Activated naive CD4-positive, alpha-beta T cell treated with anti-CD3 and anti-CD28 coated beads, Interleukin-2, amount 10 ng/mL, durations not matched to agents 7 days and 5 days (primary cell): ENCODE results near the gene TBC1D2.
A peak's percentile ranks its signal among the peaks of the same experiment; 100 is the strongest.

Experiments used
- CTCF ChIA-PET: fragments of 350-600 bp; sonication (Branson Sonifier 250); formaldehyde crosslinking; loops from one replicate; lab custom pipeline; 2021; ENCODE audit warnings: antibody characterized with exemption; lab: Charles Lee
- DNase-seq: peaks from one replicate; pipeline ENCODE4 v3.0.0-alpha.2; 2020
- H3K27ac Mint-ChIP-seq: one replicate; pipeline ENCODE4 v1.8.0; 2021; ENCODE audit warnings: mild to moderate bottlenecking, moderate library complexity, mixed read lengths
- H3K27me3 Mint-ChIP-seq: one replicate; pipeline ENCODE4 v1.8.0; 2021; ENCODE audit warnings: mild to moderate bottlenecking, mixed read lengths
- H3K36me3 Mint-ChIP-seq: one replicate; pipeline ENCODE4 v1.8.0; 2021; ENCODE audit warnings: mixed read lengths
- H3K4me1 Mint-ChIP-seq: one replicate; pipeline ENCODE4 v1.8.0; 2021; ENCODE audit warnings: mixed read lengths
- H3K4me3 Mint-ChIP-seq: one replicate; pipeline ENCODE4 v1.8.0; 2021; ENCODE audit warnings: mild to moderate bottlenecking, moderate library complexity, mixed read lengths
- H3K9me3 Mint-ChIP-seq: one replicate; pipeline ENCODE4 v1.8.0; 2021; ENCODE audit warnings: mixed read lengths

TBC1D2 gene

DNA sequence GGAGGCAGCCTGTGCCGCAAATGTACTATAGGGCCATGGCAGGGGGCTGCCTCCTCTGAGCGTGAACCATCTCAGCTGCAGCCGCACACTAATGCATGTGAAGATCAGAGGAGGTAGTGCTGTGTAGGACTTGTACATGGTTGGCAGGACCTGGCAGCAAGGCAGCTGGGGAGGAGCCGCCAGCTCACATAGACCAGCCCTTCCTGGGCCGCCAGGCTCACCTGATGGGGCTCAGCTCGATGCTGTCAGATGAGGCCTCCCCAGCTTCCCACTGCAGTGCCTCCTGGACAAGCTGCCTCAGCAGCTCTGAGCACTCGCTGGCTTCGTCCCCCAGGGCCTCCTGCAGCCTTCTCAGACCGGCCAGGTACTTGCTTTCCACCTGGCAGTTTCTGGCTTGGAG is 45.0 kb downstream of the TBC1D2 start:
- H3K9me3 Mint-ChIP-seq = no peaks in the 10 kb centered on the region
- CTCF ChIA-PET = interaction anchor here (0.9 kb wide), 1 partner anchor 92 kb away, joined by 3 read pairs; no protein-coding TSS in a partner anchor

DNA sequence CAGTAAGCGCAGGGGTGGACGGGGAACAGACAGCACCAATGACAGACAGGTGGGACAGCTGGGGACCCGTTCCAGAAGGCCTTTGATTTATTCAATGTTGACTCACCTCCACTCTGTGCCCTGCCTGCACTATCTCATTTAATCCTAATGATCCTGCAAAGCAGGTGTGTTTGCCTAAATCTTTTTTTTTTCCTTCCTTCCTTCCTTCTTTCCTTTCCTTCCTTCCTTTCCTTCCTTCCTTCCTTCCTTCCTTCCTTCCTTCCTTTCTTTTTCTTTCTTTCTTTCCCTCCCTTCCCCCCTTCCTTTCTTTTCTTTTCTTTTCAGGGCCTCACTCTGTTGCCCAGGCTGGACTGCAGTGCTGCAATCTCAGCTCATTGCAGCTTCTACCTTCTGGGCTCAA is 45.9 kb downstream of the TBC1D2 start:
- H3K36me3 Mint-ChIP-seq = peaks cover 8% of the 10 kb centered on the region
- H3K4me1 Mint-ChIP-seq = peaks cover 7% of the 10 kb centered on the region
- no peak overlapping the region for H3K27ac Mint-ChIP-seq
- H3K9me3 Mint-ChIP-seq = no peaks in the 10 kb centered on the region
- no peak overlapping the region for H3K4me3 Mint-ChIP-seq
- no peak for DNase-seq
- CTCF ChIA-PET = interaction anchor here (1.5 kb wide), 1 partner anchor 29 kb away, joined by 3 read pairs; no protein-coding TSS in a partner anchor
- H3K27me3 Mint-ChIP-seq = no peaks in the 10 kb centered on the region

More for the DNA sequence above, 45.0 kb downstream of the TBC1D2 start:
- Mint-ChIP-seq H3K36me3 (peaks cover 8% of the 10 kb centered on the region), H3K4me3 (no peak overlapping the region), H3K27me3 (no peaks in the 10 kb centered on the region), H3K4me1 (peaks cover 7% of the 10 kb centered on the region), H3K27ac (no peak overlapping the region)
- no peak for DNase-seq

DNA sequence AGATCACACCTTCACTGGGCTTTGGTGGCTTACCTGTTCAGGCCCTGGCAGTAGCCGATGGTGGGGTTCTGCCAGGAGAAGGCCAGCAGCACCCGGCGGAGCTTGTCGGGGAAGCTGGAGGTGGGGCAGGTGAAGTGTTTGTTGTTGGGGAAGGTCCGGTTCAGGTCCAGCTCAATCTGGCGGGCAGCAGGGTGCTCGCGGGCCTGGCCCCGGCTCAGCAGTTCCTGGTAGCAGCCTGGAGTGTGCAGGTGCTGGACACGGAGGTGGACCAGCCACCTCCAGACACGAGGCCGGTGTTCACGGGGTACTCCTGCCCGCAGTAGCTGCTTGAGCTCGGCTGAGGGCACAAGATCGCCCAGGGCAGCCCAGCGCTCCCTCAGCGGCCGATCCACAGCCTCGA is 46.8 kb downstream of the TBC1D2 start:
- peaks cover 7% of the 10 kb centered on the region for H3K4me1 Mint-ChIP-seq
- no peaks in the 10 kb centered on the region for H3K27me3 Mint-ChIP-seq
- CTCF ChIA-PET = interaction anchor here (0.5 to 4.6 kb wide), 3 partner anchors 30 to 135 kb away, joined by 3 to 26 read pairs (median 3); no protein-coding TSS in a partner anchor
- no peaks in the 10 kb centered on the region for H3K9me3 Mint-ChIP-seq
- H3K36me3 Mint-ChIP-seq = peaks cover 6% of the 10 kb centered on the region
- H3K4me3 Mint-ChIP-seq = no peak overlapping the region
- H3K27ac Mint-ChIP-seq = no peak overlapping the region
- DNase-seq = no peak

DNA sequence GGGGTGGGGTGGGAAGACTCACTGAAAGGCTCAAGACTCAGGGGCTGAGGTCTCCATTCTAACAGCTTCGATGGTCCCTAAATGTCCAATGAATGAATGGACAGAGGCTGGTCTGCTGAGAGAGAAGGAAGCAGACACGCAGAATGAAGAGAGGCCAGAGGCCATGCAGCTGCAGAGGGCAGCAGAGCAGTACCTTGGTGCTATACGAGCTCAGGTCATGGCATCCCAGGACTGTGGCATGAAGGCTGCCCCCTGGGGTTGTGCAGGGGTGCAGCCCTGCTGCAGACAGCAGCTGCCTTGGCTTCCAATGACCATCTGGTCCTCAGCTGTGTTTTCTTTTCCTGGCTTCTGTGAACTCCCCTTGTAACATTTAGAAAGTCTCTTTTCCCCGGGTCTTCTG is 47.8 kb downstream of the TBC1D2 start:
- peaks cover 6% of the 10 kb centered on the region for H3K36me3 Mint-ChIP-seq
- no peaks in the 10 kb centered on the region for H3K27me3 Mint-ChIP-seq
- no peak overlapping the region for H3K4me3 Mint-ChIP-seq
- H3K27ac Mint-ChIP-seq = no peak overlapping the region
- CTCF ChIA-PET = interaction anchor here (0.5 to 4.6 kb wide), 3 partner anchors 10 to 56 kb away, joined by 3 to 26 read pairs (median 4); no protein-coding TSS in a partner anchor
- peaks cover 7% of the 10 kb centered on the region for H3K4me1 Mint-ChIP-seq
- no peak for DNase-seq
- no peaks in the 10 kb centered on the region for H3K9me3 Mint-ChIP-seq

DNA sequence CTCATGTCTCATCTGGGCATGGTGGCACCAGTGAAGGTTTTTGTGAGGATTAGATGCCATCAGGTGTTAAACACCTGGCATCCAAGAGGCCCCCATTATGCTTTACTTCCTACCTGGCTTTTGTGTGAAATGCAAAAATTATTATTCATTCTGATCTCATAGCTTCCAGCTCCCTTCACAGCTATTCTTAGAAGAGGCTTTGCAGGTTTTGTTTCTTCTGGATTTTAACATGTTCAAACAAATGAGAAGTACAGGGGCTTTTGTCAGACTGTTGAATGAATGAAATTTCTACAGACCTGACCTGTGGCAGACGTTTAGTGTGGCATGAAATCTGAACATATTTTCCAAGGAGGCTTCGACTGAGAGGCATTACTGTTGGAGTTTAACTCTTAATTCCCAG is 48.7 kb downstream of the TBC1D2 start:
- H3K27me3 Mint-ChIP-seq = no peaks in the 10 kb centered on the region
- DNase-seq = no peak
- H3K27ac Mint-ChIP-seq = no peak overlapping the region
- no peaks in the 10 kb centered on the region for H3K9me3 Mint-ChIP-seq
- H3K36me3 Mint-ChIP-seq = peaks cover 3% of the 10 kb centered on the region
- CTCF ChIA-PET = interaction anchor here (2.3 to 4.6 kb wide), 3 partner anchors 13 to 89 kb away, joined by 7 to 26 read pairs (median 9); partner anchors contain the start of gene TRIM14
- peaks cover 7% of the 10 kb centered on the region for H3K4me1 Mint-ChIP-seq
- H3K4me3 Mint-ChIP-seq = no peak overlapping the region

DNA sequence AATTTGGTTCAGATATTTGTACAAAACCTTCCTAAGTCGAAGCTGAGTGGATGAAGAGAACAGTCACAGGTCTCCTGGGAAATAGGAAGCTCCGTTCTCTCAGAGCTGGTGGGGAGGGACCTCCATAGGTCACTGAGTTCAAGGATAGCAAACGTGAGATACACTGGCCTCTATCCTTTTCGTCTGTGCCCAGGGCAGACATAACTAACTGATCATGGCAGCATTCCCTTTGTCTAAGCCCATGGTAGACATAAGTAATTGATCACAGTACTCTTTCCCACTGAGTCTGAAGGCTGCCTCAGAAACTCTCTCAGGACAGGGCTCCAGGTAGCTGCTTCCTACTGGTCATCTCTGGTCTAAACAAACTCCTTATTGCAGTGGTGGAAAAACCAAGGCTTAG is 50.8 kb downstream of the TBC1D2 start:
- peaks cover 7% of the 10 kb centered on the region for H3K4me1 Mint-ChIP-seq
- no peaks in the 10 kb centered on the region for H3K9me3 Mint-ChIP-seq
- peaks cover 3% of the 10 kb centered on the region for H3K36me3 Mint-ChIP-seq
- CTCF ChIA-PET = interaction anchor here (0.8 to 4.6 kb wide), 12 partner anchors 8 to 140 kb away, joined by 3 to 26 read pairs (median 4); partner anchors contain the start of genes CORO2A and TRIM14
- no peak overlapping the region for H3K27ac Mint-ChIP-seq
- H3K4me3 Mint-ChIP-seq = no peak overlapping the region
- DNase-seq = no peak
- H3K27me3 Mint-ChIP-seq = no peaks in the 10 kb centered on the region

DNA sequence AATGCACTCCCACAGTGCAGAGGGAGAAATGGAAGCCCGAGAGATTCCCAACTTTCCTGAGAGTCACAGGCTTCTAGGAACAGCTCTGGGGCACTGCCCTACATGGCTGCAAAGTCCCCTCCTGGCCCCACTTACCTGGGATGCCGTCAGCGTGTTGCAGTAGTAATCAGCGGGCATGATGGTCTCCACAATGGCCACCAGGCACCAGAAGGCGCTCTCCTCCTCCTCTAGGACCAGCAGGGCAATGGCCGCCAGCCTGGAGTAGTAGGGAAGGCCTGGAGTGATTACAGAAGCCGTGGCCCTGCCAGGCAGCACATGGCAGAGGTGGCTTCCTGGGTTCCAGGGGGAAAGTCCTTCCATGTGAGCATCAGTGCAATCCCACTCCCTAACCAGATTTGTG is 52.3 kb downstream of the TBC1D2 start:
- H3K27ac Mint-ChIP-seq = no peak overlapping the region
- H3K27me3 Mint-ChIP-seq = no peaks in the 10 kb centered on the region
- peaks cover 7% of the 10 kb centered on the region for H3K4me1 Mint-ChIP-seq
- H3K9me3 Mint-ChIP-seq = no peaks in the 10 kb centered on the region
- H3K4me3 Mint-ChIP-seq = no peak overlapping the region
- peaks cover 3% of the 10 kb centered on the region for H3K36me3 Mint-ChIP-seq
- CTCF ChIA-PET = interaction anchor here (1.3 to 1.5 kb wide), 2 partner anchors 60 to 129 kb away, joined by 4 read pairs; no protein-coding TSS in a partner anchor
- DNase-seq = no peak

DNA sequence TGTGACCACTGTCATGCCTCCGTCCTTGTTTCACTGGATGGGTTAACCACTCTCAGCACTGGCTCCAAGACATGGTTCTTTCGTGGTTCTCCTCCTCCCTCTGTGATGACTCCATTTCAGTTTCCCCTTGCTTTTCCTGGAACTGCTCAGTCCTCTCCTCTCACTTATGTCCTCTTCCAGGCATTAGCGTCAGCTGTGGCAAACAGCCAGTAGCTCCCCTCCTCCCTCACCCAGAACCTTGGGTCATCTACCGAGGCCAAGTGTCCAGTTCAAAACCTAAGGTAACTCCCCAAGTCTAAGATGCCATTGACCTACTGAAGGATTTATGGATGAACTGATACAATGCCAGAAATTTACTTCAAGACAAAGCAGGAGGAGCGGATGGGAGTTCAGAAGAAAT is 53.2 kb downstream of the TBC1D2 start:
- H3K9me3 Mint-ChIP-seq = no peaks in the 10 kb centered on the region
- no peak overlapping the region for H3K27ac Mint-ChIP-seq
- H3K4me1 Mint-ChIP-seq = peaks cover 7% of the 10 kb centered on the region
- H3K36me3 Mint-ChIP-seq = no peaks in the 10 kb centered on the region
- H3K27me3 Mint-ChIP-seq = no peaks in the 10 kb centered on the region
- DNase-seq = no peak
- CTCF ChIA-PET = no interaction called here
- no peak overlapping the region for H3K4me3 Mint-ChIP-seq

DNA sequence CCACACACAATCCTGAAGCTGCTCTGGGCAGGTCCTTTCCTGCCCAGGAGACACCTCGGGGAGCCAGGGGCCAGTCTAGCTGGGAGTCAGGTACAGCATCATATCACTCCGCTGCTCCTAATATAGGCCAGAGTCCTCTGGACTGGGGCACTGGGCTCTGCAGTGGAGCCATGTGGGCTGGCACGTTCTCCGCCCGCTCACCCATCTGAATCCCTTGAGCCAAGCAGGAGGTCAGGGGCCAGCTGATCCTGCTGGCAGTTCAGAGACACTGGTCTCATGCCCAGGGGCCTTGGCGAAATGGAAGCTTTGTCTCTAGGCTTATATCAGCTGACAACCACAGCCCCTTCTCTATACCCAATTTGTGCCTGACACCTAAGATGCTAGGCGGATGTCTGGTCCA is 53.7 kb downstream of the TBC1D2 start:
- H3K4me3 Mint-ChIP-seq = no peak overlapping the region
- peaks cover 7% of the 10 kb centered on the region for H3K4me1 Mint-ChIP-seq
- no peak for DNase-seq
- no peak overlapping the region for H3K27ac Mint-ChIP-seq
- CTCF ChIA-PET = no interaction called here
- H3K9me3 Mint-ChIP-seq = no peaks in the 10 kb centered on the region
- no peaks in the 10 kb centered on the region for H3K36me3 Mint-ChIP-seq
- H3K27me3 Mint-ChIP-seq = no peaks in the 10 kb centered on the region

DNA sequence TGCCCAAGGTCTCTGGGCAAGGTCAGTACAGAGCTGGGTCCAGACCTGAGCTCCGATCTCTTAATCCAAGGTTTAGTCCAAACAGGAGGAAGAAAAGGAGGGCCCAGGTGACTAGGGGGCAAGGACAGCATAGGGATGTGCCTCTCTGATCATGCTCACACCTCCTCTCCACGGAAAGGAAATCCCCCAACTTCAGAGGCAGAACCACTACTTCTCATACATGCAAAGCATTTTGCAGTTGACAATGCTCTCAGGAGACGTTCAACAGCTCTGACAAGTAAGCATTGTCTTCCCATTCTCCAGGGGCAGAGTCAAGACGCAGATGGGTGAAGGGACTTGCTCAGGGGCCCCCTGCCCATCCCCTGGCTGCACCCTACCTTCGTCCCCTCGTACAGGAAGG is 54.3 kb downstream of the TBC1D2 start:
- H3K9me3 Mint-ChIP-seq = no peaks in the 10 kb centered on the region
- no peak for DNase-seq
- H3K27me3 Mint-ChIP-seq = no peaks in the 10 kb centered on the region
- H3K4me1 Mint-ChIP-seq = peaks cover 5% of the 10 kb centered on the region
- no peak overlapping the region for H3K27ac Mint-ChIP-seq
- no peaks in the 10 kb centered on the region for H3K36me3 Mint-ChIP-seq
- CTCF ChIA-PET = no interaction called here
- H3K4me3 Mint-ChIP-seq = no peak overlapping the region

DNA sequence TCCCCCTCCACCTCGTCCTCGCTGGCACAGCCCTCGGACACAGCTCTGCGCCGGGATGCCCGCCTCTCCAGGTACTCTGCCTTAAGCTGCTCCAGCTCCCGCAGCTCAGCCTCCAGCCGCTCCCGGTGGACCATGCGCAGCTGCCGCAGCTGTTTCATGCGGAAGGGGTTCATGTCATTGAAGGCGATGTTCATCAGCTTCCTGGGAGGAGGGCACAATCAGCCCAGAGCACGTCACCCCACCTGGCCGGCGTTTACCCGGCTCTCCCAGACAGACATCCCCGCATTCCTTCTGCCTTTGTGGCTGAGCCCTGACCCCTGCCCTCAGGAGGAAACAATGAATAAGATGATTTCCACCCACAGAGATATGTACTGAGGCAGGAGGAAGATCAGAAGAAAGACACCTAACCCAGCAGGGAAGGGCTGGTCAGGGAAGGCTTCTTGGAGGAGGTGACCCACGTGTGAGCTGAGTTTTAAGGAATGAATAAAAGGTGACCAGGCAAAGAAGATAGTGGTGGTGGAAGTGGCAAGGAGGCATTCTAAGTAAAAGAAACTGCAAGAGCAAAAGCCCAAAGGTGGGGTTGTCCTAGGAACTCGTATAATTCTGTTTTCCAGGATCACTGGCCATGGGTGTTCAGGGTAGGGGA is 55.9 kb downstream of the TBC1D2 start:
- no peak overlapping the region for H3K4me3 Mint-ChIP-seq
- peaks cover 7% of the 10 kb centered on the region for H3K27me3 Mint-ChIP-seq
- no peaks in the 10 kb centered on the region for H3K36me3 Mint-ChIP-seq
- H3K27ac Mint-ChIP-seq = no peak overlapping the region
- CTCF ChIA-PET = no interaction called here
- no peaks in the 10 kb centered on the region for H3K9me3 Mint-ChIP-seq
- DNase-seq = no peak
- no peaks in the 10 kb centered on the region for H3K4me1 Mint-ChIP-seq

DNA sequence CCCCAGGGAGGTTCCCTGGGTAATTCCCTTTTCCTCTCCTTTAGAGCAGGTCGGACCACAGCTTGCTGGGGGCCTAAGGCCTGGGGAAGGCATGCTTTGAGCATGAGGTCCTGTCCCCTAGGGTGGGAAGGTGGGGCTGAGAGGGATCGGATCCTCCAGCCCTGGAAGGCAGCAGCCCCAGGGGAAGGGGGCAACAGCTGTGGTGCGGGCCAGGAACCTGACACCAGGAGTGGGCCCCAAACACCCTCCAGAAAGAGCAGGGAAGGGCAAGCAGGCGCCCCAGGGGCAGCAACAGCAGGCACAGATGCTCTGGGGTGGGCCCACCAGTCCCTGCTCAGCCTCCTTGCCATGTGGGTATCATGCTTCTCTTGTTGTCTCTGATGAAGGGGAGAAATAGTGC is 59.8 kb downstream of the TBC1D2 start:
- H3K27me3 Mint-ChIP-seq = peaks cover 15% of the 10 kb centered on the region

DNA sequence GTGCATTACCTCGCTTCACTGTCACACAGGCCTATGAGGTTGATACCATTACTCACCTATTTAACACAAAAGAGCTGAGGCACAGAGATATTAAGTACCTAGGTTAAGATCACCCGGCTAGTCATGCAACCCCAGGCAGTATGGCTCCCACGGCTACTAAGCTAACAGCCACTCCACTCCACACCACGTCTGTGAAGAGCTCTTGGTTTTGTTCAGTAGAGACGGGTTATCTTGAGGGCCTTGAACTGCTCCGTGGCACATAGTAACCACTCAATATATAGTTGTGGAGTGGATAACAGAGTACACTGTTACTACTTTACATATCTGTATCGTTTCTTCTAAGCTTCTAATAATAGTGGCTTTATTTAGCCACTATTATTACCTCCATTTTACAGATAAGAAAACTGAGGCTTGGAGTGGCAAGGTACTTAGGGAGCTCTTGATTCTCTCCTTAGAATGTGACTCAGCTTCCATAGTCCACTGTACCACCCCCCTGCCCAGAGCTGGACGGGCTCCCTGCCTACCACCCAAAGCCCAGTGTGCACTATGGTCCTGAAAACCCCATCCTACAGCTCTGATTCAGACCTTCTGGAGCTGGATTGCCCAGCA is 62.0 kb downstream of the TBC1D2 start:
- peaks cover 30% of the 10 kb centered on the region for H3K4me1 Mint-ChIP-seq
- H3K27me3 Mint-ChIP-seq = peaks cover 15% of the 10 kb centered on the region
- H3K27ac Mint-ChIP-seq = peak overlapping the region; percentile 78
- peak overlapping the region; percentile 79 for H3K4me3 Mint-ChIP-seq
- no peak for DNase-seq
- CTCF ChIA-PET = interaction anchor here (0.5 to 1.3 kb wide), 9 partner anchors 11 to 121 kb away, joined by 3 to 7 read pairs (median 3); partner anchors contain the start of gene TRIM14
- H3K36me3 Mint-ChIP-seq = no peaks in the 10 kb centered on the region
- no peaks in the 10 kb centered on the region for H3K9me3 Mint-ChIP-seq

More for the DNA sequence above, 59.8 kb downstream of the TBC1D2 start:
- no peak for DNase-seq
- no peak overlapping the region for H3K27ac Mint-ChIP-seq
- CTCF ChIA-PET = interaction anchor here (1.2 kb wide), 1 partner anchor 10 kb away, joined by 5 read pairs; no protein-coding TSS in a partner anchor
- no peak overlapping the region for H3K4me3 Mint-ChIP-seq
- H3K36me3 Mint-ChIP-seq = no peaks in the 10 kb centered on the region
- no peaks in the 10 kb centered on the region for H3K9me3 Mint-ChIP-seq
- peaks cover 14% of the 10 kb centered on the region for H3K4me1 Mint-ChIP-seq

DNA sequence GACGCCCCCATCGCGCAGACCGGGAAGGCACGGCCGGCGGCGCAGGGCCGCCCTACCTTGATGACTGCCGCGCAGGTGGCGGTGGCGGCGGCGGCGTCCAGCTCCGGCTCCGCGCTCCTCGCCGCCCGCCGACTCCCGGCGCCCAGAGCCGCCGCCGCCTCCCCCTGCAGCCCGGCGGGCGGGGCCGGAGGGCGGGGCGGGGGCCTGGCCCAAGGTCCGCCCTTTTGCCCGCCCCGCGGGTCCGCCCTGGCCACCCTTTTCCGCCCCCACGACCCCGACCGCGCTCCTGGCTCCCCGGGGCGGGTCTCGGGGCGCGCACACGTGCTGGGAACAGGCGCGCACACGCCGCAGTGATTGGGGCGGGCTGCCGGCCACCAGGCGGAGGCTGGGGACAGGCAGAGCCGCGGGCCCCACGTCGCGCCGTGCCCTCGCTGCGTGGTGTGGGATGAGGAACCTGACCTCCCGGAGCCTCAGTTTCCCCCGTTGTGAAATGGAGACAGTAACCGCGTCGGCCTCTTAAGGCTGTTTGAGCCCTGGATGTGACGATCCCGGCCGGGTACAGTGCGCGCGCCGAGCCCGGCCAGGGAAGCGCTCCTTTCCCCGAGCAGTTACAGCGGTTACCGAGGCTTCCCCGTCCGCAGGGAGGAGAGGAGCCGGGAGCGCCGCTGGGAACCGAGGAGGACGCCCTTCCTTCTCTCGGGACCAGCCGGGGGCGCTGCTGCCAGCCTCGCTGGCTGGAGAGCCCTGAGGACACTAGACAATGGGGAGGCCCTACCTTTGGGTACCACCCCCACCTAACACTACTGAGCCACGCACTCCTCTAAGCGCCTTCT is 62.7 kb downstream of the TBC1D2 start, which contains the start of gene CORO2A:
CORO2A (minus strand) TSS at position 135 of the 833 bp plus-strand sequence. CDS start 34,977 bp downstream, outside the sequence.
- Mint-ChIP-seq H3K36me3 (no peaks in the 10 kb centered on the region), H3K4me1 (peaks cover 32% of the 10 kb centered on the region), H3K27me3 (peaks cover 15% of the 10 kb centered on the region), H3K9me3 (no peaks in the 10 kb centered on the region), H3K4me3 (peak within 1 kb of the TSS; percentile 79), H3K27ac (peak within 1 kb of the TSS; percentile 78)
- CTCF ChIA-PET = interaction anchor here (0.8 to 3.8 kb wide), 10 partner anchors 10 to 121 kb away, joined by 3 to 14 read pairs (median 4); partner anchors contain the start of gene TRIM14
- peak; percentile 79 for DNase-seq
